Natural killer cell (primary cell): ENCODE data around the gene SPG11. TPM values are rescaled to one million over a fixed set of nuclear protein-coding genes. Genes with fewer than 3 reads are reported as not detected.
A peak's percentile ranks its signal among the peaks of the same experiment; 100 is the strongest.
"Not testable (repeated sequence)": the region's sequence is repeated elsewhere in the genome, so short reads cannot be mapped to it uniquely, and the experiment has no call there.

Experiments
- ATAC-seq, 3 donors: fragments of 150-1000 bp in 2 of 3; fragments of 200-7000 bp in 1 of 3; cut with Tn5 transposase; 1 replicate in 1 of 3; 2 replicates in 2 of 3; pipeline ENCODE4 v1.10.0; 2021; ENCODE audit warnings: mild to moderate bottlenecking in 2 of 3, moderate library complexity in 2 of 3
- DNase-seq, 2 donors: peaks; one replicate each; pipeline versions ENCODE4 v3.0.0 to v3.0.0-alpha.2; 2013 to 2021; ENCODE audit warnings: mixed read lengths in 1 of 2
- H3K27ac ChIP-seq: one replicate; pipeline ENCODE4 v1.5.1; 2013; ENCODE audit warnings: mild to moderate bottlenecking, low read length
- H3K27me3 ChIP-seq: one replicate; pipeline ENCODE4 v1.6.1; 2013; ENCODE audit warnings: low read length; ENCODE audit not compliant: control insufficient read depth, insufficient read depth
- H3K36me3 ChIP-seq: one replicate; pipeline ENCODE4 v1.6.1; 2013; ENCODE audit warnings: low read length; ENCODE audit not compliant: control insufficient read depth, insufficient read depth
- H3K4me1 ChIP-seq: one replicate; pipeline ENCODE4 v1.6.1; 2013; ENCODE audit warnings: low read length; ENCODE audit not compliant: control insufficient read depth, insufficient read depth
- H3K4me3 ChIP-seq: one replicate; pipeline ENCODE4 v1.5.1; 2013; ENCODE audit warnings: low read length
- H3K9me3 ChIP-seq: one replicate; pipeline ENCODE4 v1.6.1; 2013; ENCODE audit warnings: low read length; ENCODE audit not compliant: control insufficient read depth, insufficient read depth
- H3K27ac Mint-ChIP-seq, 2 donors: one replicate each; pipeline ENCODE4 v1.8.0; 2022; ENCODE audit warnings: mild to moderate bottlenecking in 2 of 2, mixed read lengths in 2 of 2, moderate library complexity in 1 of 2
- H3K27me3 Mint-ChIP-seq, 2 donors: one replicate each; pipeline ENCODE4 v1.8.0; 2022; ENCODE audit warnings: low read depth in 2 of 2, mixed read lengths in 2 of 2
- H3K36me3 Mint-ChIP-seq: one replicate; pipeline ENCODE4 v1.8.0; 2022; ENCODE audit warnings: mixed read lengths
- H3K4me1 Mint-ChIP-seq, 2 donors: one replicate each; pipeline ENCODE4 v1.8.0; 2022; ENCODE audit warnings: mixed read lengths in 2 of 2
- H3K4me3 Mint-ChIP-seq: one replicate; pipeline ENCODE4 v1.8.0; 2022; ENCODE audit warnings: mild to moderate bottlenecking, moderate library complexity, mixed read lengths
- H3K9me3 Mint-ChIP-seq, 2 donors: one replicate each; pipeline ENCODE4 v1.8.0; 2022; ENCODE audit warnings: mixed read lengths in 2 of 2
- CTCF ChIP-seq: fragments of 200-600 bp; IDR thresholded peaks from one replicate; pipeline ENCODE4 v1.8.0; 2022; ENCODE audit warnings: antibody characterized with exemption
- WGBS: methylation state at CpG from one replicate; pipeline ENCODE4 v1.1.7; 2013; ENCODE audit warnings: missing lambda C conversion rate; ENCODE audit not compliant: insufficient coverage; 5-methylcytosine and 5-hydroxymethylcytosine counted together
- intact Hi-C: fragments of 100-400 bp; cut with micrococcal nuclease; formaldehyde crosslinking; loops from one replicate; pipeline ENCODE4 v1.14.2; 2022
- total RNA-seq, 4 donors: library from RNA; stranded (reverse); fragments of 120-200 nt in 1 of 4; gene quantifications; one replicate each; pipeline versions ENCODE4 v1.2.3 to v1.2.4, GENCODE V29; 2013 to 2022

SPG11 gene
- total RNA-seq, 3 donors from 2014 or later (not counting 1 experiment from before 2014, with no cell fraction given), result 123 to 154 (median 153) TPM

- Histone ChIP-seq H3K36me3 (peaks cover 7% of the 10 kb centered on the region), H3K27ac (no peak overlapping the region), H3K4me1 (peaks cover 11% of the 10 kb centered on the region), H3K9me3 (peaks cover 4% of the 10 kb centered on the region), H3K27me3 (no peaks in the 10 kb centered on the region), H3K4me3 (no peak overlapping the region)
- H3K4me1 Mint-ChIP-seq, result peaks cover 34 to 39% of the 10 kb centered on the region in 2 donors
- peaks cover 2 to 8% of the 10 kb centered on the region in 2 donors for H3K9me3 Mint-ChIP-seq
- no peaks in the 10 kb centered on the region for H3K27me3 Mint-ChIP-seq
- intact Hi-C loops, result no loop called here
- TF ChIP-seq CTCF, result no peak
- H3K27ac Mint-ChIP-seq, result peak overlapping the region in 1 of 2 donors; percentile 26
- no peak for DNase-seq
- no peak for ATAC-seq
- WGBS, result 80% methylated on average over 2 of the region's 2 CpGs
- no peak overlapping the region for H3K4me3 Mint-ChIP-seq
- H3K36me3 Mint-ChIP-seq, result peaks cover 17% of the 10 kb centered on the region
Measured at GRCh38 chr15:44706946-44707636, 43.6 kb upstream of the SPG11 start.

- H3K4me3 Mint-ChIP-seq, result no peak overlapping the region
- intact Hi-C loops, result no loop called here
- peaks cover 11% of the 10 kb centered on the region for H3K4me1 ChIP-seq
- ATAC-seq, result no peak
- peaks cover 2 to 8% of the 10 kb centered on the region in 2 donors for H3K9me3 Mint-ChIP-seq
- no peak overlapping the region for H3K27ac ChIP-seq
- no peak for TF ChIP-seq CTCF
- H3K36me3 Mint-ChIP-seq, result peaks cover 16% of the 10 kb centered on the region
- DNase-seq, result no peak
- H3K36me3 ChIP-seq, result peaks cover 5% of the 10 kb centered on the region
- H3K27ac Mint-ChIP-seq, result no peak overlapping the region
- H3K9me3 ChIP-seq, result peaks cover 4% of the 10 kb centered on the region
- H3K27me3 ChIP-seq, result no peaks in the 10 kb centered on the region
- peaks cover 30 to 33% of the 10 kb centered on the region in 2 donors for H3K4me1 Mint-ChIP-seq
- no peaks in the 10 kb centered on the region for H3K27me3 Mint-ChIP-seq
- 95% methylated on average over 2 of the region's 2 CpGs for WGBS
- H3K4me3 ChIP-seq, result no peak overlapping the region
Measured at GRCh38 chr15:44706401-44706800, 42.9 kb upstream of the SPG11 start.

GRCh38 chr15:44705986-44706385, 42.5 kb upstream of the SPG11 start:
- no peak overlapping the region for H3K4me3 ChIP-seq
- no peak overlapping the region for H3K27ac Mint-ChIP-seq
- peaks cover 11% of the 10 kb centered on the region for H3K4me1 ChIP-seq
- WGBS, result 94% methylated on average over 1 of the region's 1 CpG
- intact Hi-C loops, result no loop called here
- H3K4me3 Mint-ChIP-seq, result no peak overlapping the region
- H3K36me3 Mint-ChIP-seq, result peaks cover 16% of the 10 kb centered on the region
- H3K4me1 Mint-ChIP-seq, result peaks cover 26 to 29% of the 10 kb centered on the region in 2 donors
- TF ChIP-seq CTCF, result no peak
- H3K27ac ChIP-seq, result no peak overlapping the region
- peaks cover 4% of the 10 kb centered on the region for H3K9me3 ChIP-seq
- peaks cover 2 to 8% of the 10 kb centered on the region in 2 donors for H3K9me3 Mint-ChIP-seq
- no peaks in the 10 kb centered on the region for H3K27me3 ChIP-seq
- H3K36me3 ChIP-seq, result peaks cover 5% of the 10 kb centered on the region
- no peaks in the 10 kb centered on the region for H3K27me3 Mint-ChIP-seq
- no peak for DNase-seq
- no peak for ATAC-seq

- H3K4me3 ChIP-seq, H3K27me3 Mint-ChIP-seq, H3K36me3 ChIP-seq, DNase-seq, intact Hi-C loops, H3K4me3 Mint-ChIP-seq, H3K9me3 ChIP-seq, H3K9me3 Mint-ChIP-seq, H3K27me3 ChIP-seq, H3K27ac ChIP-seq, ATAC-seq, H3K27ac Mint-ChIP-seq, H3K4me1 ChIP-seq: not testable (repeated sequence)
- Mint-ChIP-seq H3K4me1 (peaks cover 13% of the 10 kb centered on the region in 2 donors), H3K36me3 (peaks cover 16% of the 10 kb centered on the region)
Measured at GRCh38 chr15:44700676-44701075, 37.2 kb upstream of the SPG11 start.
